ENCODE measurements around the gene TRPM3.

DNA sequence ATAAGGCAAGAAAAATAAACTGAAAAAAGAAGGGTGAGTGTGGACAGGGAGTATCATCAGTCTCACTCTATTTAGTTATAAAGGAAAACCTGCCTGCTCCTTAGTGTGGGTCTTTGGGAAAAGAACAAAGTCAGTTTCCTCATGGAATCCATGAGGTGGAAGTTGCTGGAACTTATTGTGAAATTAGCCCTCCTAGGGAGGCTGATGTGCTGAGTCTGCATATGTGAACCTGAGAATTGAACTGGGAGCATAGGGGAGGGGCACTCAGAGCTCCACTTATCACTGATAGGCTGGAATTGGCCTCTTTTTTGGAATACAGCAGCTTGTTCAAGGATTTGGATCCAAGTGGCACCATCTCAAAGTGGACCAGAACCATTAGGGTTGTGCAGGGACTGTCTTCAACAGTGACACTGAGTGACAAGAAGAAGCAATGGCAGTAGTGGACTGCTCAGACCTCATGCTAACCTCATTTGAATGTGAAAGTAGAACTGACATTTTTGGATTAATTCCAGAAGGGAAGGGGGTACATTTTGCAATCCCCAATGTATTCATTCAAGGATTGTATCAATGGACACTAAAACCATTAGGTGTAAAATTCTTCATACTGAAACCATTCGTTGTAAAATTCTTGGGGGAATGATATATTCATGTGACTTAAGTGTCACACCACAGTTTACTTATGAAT is 603.4 kb downstream of the TRPM3 start:
- TF ChIP-seq, protein P1, sequence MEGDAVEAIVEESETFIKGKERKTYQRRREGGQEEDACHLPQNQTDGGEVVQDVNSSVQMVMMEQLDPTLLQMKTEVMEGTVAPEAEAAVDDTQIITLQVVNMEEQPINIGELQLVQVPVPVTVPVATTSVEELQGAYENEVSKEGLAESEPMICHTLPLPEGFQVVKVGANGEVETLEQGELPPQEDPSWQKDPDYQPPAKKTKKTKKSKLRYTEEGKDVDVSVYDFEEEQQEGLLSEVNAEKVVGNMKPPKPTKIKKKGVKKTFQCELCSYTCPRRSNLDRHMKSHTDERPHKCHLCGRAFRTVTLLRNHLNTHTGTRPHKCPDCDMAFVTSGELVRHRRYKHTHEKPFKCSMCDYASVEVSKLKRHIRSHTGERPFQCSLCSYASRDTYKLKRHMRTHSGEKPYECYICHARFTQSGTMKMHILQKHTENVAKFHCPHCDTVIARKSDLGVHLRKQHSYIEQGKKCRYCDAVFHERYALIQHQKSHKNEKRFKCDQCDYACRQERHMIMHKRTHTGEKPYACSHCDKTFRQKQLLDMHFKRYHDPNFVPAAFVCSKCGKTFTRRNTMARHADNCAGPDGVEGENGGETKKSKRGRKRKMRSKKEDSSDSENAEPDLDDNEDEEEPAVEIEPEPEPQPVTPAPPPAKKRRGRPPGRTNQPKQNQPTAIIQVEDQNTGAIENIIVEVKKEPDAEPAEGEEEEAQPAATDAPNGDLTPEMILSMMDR (IDR thresholded peaks at IDR 0.05): no peak
- no peak for TF ChIP-seq POLR2A (IDR thresholded peaks at IDR 0.05)

Data from adrenal gland (tissue), 5 donors.